Neural cell (in vitro differentiated cells): Measurements from ENCODE around the gene IL21R. TPM values are rescaled to one million over a fixed set of nuclear protein-coding genes. Genes with fewer than 3 reads are reported as not detected.

ENCODE experiments used
- H2AFZ ChIP-seq: fragments of 200-600, 300-800 bp; sonication (generic), shearing (Covaris generic); 2 replicates; pipeline ENCODE4 v1.6.0; 2014; ENCODE audit warnings: low read depth, mild to moderate bottlenecking, antibody characterized with exemption, low read length, moderate library complexity
- H3F3A ChIP-seq: fragments of 200-600 bp; shearing (Covaris generic); 2 replicates; pipeline ENCODE4 v1.6.1; 2016; ENCODE audit warnings: mild to moderate bottlenecking, moderate library complexity, mixed read lengths, antibody characterized with exemption, low read length; ENCODE audit not compliant: insufficient read depth, poor library complexity, severe bottlenecking
- H3K27ac ChIP-seq: fragments of 200-600, 300-800 bp; sonication (generic), shearing (Covaris generic); 2 replicates; pipeline ENCODE4 v1.5.1; 2014; ENCODE audit warnings: mild to moderate bottlenecking, low read length, moderate library complexity
- H3K27me3 ChIP-seq: fragments of 300-800, 200-600 bp; sonication (generic), shearing (Covaris generic); 2 replicates; pipeline ENCODE4 v1.6.0; 2014; ENCODE audit warnings: mild to moderate bottlenecking, low read depth, low read length, moderate library complexity; ENCODE audit not compliant: insufficient read depth
- H3K36me3 ChIP-seq: fragments of 300-800, 200-600 bp; sonication (generic), shearing (Covaris generic); 2 replicates; pipeline ENCODE4 v1.5.1; 2014; ENCODE audit warnings: mild to moderate bottlenecking, antibody characterized with exemption, low read length, moderate library complexity; ENCODE audit not compliant: insufficient read depth
- H3K4me2 ChIP-seq: fragments of 300-800, 200-600 bp; sonication (generic), shearing (Covaris generic); 2 replicates; pipeline ENCODE4 v1.6.0; 2014; ENCODE audit warnings: mild to moderate bottlenecking, low read length
- H3K4me3 ChIP-seq: fragments of 300-800, 200-600 bp; sonication (generic), shearing (Covaris generic); 2 replicates; pipeline ENCODE4 v1.5.1; 2014; ENCODE audit warnings: mild to moderate bottlenecking, low read length, moderate library complexity
- H3K79me2 ChIP-seq: fragments of 200-600 bp; shearing (Covaris generic); replicated peaks from 2 replicates; pipeline ENCODE4 v1.6.0; 2014; ENCODE audit warnings: mild to moderate bottlenecking, low read length, moderate library complexity; ENCODE audit not compliant: insufficient read depth
- H3K9ac ChIP-seq: fragments of 300-800, 200-600 bp; sonication (generic), shearing (Covaris generic); 2 replicates; pipeline ENCODE4 v1.6.1; 2016; ENCODE audit warnings: mild to moderate bottlenecking, low read length, mixed read lengths
- H3K9me2 ChIP-seq: fragments of 200-600 bp; shearing (Covaris generic); 2 replicates; pipeline ENCODE4 v1.6.1; 2016; ENCODE audit warnings: mild to moderate bottlenecking, low read length, mixed read lengths; ENCODE audit not compliant: insufficient read depth
- H3K9me3 ChIP-seq: fragments of 200-600, 300-800 bp; sonication (generic), shearing (Covaris generic); 2 replicates; pipeline ENCODE4 v1.6.1; 2016; ENCODE audit warnings: mild to moderate bottlenecking, mixed run types, low read length, moderate library complexity, mixed read lengths
- H4K20me1 ChIP-seq: fragments of 200-600 bp; shearing (Covaris generic); 2 replicates; pipeline ENCODE4 v1.6.1; 2016; ENCODE audit warnings: mild to moderate bottlenecking, mixed run types; ENCODE audit not compliant: insufficient read depth
- EP300 ChIP-seq: fragments of 450-650 bp; conservative IDR thresholded peaks from 2 replicates; pipeline ENCODE4 v1.6.1; 2014; ENCODE audit warnings: antibody characterized with exemption, mild to moderate bottlenecking, moderate library complexity; ENCODE audit not compliant: poor library complexity, severe bottlenecking
- EZH2 ChIP-seq: fragments of 200-600, 300-800 bp; shearing (Covaris generic), sonication (generic); IDR thresholded peaks from 2 replicates; pipeline ENCODE4 v1.6.1; 2014; ENCODE audit warnings: antibody characterized with exemption, low read length, borderline replicate concordance, mild to moderate bottlenecking; ENCODE audit not compliant: insufficient read depth, poor library complexity, severe bottlenecking
- MXI1 ChIP-seq: fragments of 450-650 bp; conservative IDR thresholded peaks from 2 replicates; pipeline ENCODE4 v1.6.1; 2014; ENCODE audit warnings: antibody characterized with exemption, mild to moderate bottlenecking; ENCODE audit not compliant: poor library complexity, severe bottlenecking
- POLR2AphosphoS5 ChIP-seq: IDR thresholded peaks from 2 replicates; pipeline ENCODE4 v1.6.1; 2012
- RAD21 ChIP-seq: fragments of 450-650 bp; conservative IDR thresholded peaks from 2 replicates; pipeline ENCODE4 v1.6.1; 2014; ENCODE audit warnings: antibody characterized with exemption, mild to moderate bottlenecking, moderate library complexity
- SMC3 ChIP-seq: fragments of 450-650 bp; conservative IDR thresholded peaks from 2 replicates; pipeline ENCODE4 v1.6.1; 2014; ENCODE audit warnings: antibody characterized with exemption, mild to moderate bottlenecking, moderate library complexity; ENCODE audit not compliant: poor library complexity
- TAF1 ChIP-seq: IDR thresholded peaks from 2 replicates; pipeline ENCODE4 v1.6.1; 2012; ENCODE audit warnings: low read depth
- polyA plus RNA-seq: library from polyadenylated mRNA; depleted of rRNA; stranded (reverse); fragments of >200 nt; gene quantifications from 2 replicates; pipeline ENCODE4 v1.2.3, GENCODE V29; 2014
- TF ChIP-seq, protein P1 (sequence below): fragments of 450-650 bp; IDR thresholded peaks from 2 replicates; pipeline ENCODE4 v1.5.1; 2014; ENCODE audit warnings: antibody characterized with exemption, mild to moderate bottlenecking, moderate library complexity; ENCODE audit not compliant: poor library complexity, severe bottlenecking
- TF ChIP-seq, protein P2 (sequence below): IDR thresholded peaks from 2 replicates; pipeline ENCODE4 v1.6.1; 2012; ENCODE audit warnings: borderline replicate concordance

The IL21R gene
- polyA plus RNA-seq, 1 donor from 2014 or later, result not detected

DNA sequence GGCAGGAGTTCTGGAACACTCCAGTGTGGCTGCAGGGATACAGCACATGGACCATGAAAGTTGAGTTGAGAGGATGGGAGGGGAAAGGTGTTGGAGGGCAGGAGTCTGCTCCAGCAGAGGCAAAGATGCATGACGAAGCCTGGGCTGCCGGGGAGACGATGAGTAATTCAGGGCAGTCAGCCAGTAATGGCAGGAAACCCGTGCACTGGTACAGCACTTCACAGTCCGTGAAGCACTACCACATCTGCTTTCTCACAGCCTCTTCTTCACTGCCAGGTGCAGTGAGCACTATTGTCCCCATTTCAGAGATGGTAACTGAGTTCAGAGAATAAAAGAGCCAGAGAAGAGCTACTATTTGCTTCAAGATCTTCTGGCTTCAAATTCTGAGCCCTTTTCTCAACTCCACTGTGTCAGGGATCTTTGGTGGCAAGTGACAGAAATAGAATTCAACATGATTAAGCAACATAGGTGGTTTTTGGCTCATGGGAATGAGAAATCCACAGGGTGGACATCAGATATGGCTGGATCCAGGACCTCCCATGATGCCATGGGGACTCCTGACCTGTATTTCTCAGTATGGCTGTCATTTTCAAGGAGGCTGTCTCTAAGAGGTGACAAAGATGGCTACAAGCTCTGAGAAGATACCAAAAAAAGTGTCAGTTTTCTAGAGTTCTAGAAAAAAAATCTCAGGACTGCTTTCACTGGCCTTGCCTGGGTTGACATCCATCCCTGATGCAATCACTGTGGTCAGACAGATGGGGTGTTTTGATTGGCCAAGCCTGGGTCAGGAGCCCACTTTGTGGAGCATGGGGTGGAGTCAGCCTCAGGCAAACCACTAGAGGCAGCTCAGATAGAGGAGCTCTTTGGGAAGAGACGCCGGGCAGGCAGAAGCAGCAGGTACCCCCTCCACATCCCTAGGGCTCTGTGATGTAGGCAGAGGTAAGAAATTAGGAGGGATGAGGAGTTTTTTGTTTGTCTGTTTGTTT is 24.7 kb downstream of the IL21R start:
- H3K9me3 ChIP-seq, result peaks cover 8% of the 10 kb centered on the region
- no peak overlapping the region for H2AFZ ChIP-seq
- no peaks in the 10 kb centered on the region for H3K36me3 ChIP-seq
- no peaks in the 10 kb centered on the region for H3K79me2 ChIP-seq
- no peak overlapping the region for H3K27ac ChIP-seq
- no peak overlapping the region for H3K4me2 ChIP-seq
- H3K4me3 ChIP-seq, result no peak overlapping the region
- no peaks in the 10 kb centered on the region for H3K27me3 ChIP-seq
- H4K20me1 ChIP-seq, result no peaks in the 10 kb centered on the region
- TF ChIP-seq POLR2AphosphoS5 (no peak), RAD21 (no peak), EZH2 (no peak), TAF1 (no peak), SMC3 (no peak), MXI1 (no peak), EP300 (no peak)
- TF ChIP-seq, protein P1, sequence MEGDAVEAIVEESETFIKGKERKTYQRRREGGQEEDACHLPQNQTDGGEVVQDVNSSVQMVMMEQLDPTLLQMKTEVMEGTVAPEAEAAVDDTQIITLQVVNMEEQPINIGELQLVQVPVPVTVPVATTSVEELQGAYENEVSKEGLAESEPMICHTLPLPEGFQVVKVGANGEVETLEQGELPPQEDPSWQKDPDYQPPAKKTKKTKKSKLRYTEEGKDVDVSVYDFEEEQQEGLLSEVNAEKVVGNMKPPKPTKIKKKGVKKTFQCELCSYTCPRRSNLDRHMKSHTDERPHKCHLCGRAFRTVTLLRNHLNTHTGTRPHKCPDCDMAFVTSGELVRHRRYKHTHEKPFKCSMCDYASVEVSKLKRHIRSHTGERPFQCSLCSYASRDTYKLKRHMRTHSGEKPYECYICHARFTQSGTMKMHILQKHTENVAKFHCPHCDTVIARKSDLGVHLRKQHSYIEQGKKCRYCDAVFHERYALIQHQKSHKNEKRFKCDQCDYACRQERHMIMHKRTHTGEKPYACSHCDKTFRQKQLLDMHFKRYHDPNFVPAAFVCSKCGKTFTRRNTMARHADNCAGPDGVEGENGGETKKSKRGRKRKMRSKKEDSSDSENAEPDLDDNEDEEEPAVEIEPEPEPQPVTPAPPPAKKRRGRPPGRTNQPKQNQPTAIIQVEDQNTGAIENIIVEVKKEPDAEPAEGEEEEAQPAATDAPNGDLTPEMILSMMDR, result no peak
- TF ChIP-seq, protein P2, sequence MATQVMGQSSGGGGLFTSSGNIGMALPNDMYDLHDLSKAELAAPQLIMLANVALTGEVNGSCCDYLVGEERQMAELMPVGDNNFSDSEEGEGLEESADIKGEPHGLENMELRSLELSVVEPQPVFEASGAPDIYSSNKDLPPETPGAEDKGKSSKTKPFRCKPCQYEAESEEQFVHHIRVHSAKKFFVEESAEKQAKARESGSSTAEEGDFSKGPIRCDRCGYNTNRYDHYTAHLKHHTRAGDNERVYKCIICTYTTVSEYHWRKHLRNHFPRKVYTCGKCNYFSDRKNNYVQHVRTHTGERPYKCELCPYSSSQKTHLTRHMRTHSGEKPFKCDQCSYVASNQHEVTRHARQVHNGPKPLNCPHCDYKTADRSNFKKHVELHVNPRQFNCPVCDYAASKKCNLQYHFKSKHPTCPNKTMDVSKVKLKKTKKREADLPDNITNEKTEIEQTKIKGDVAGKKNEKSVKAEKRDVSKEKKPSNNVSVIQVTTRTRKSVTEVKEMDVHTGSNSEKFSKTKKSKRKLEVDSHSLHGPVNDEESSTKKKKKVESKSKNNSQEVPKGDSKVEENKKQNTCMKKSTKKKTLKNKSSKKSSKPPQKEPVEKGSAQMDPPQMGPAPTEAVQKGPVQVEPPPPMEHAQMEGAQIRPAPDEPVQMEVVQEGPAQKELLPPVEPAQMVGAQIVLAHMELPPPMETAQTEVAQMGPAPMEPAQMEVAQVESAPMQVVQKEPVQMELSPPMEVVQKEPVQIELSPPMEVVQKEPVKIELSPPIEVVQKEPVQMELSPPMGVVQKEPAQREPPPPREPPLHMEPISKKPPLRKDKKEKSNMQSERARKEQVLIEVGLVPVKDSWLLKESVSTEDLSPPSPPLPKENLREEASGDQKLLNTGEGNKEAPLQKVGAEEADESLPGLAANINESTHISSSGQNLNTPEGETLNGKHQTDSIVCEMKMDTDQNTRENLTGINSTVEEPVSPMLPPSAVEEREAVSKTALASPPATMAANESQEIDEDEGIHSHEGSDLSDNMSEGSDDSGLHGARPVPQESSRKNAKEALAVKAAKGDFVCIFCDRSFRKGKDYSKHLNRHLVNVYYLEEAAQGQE, result no peak
- no peaks in the 10 kb centered on the region for H3F3A ChIP-seq
- H3K9me2 ChIP-seq, result no peaks in the 10 kb centered on the region
- H3K9ac ChIP-seq, result no peak overlapping the region

DNA sequence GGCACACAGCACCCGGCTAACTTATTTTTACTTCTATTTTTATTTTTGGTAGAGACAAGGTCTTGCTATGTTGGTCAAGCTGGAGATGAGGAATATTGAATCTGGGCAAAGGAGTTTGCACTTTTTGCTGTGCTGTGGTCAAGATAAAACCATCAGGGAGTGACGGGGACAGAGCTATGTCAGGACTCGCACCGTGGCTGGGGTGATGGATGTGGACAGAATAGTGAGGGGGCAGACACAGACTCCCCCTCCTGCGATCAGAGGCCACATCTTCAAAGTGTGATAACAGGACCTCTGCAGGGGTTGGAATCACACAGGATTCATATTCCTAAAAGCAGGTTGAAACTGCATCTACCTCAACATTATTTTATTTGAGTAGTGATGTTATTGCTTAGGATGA is 25.6 kb downstream of the IL21R start:
- Histone ChIP-seq H3K79me2 (no peaks in the 10 kb centered on the region), H3K9me3 (peaks cover 3% of the 10 kb centered on the region), H3K9me2 (no peaks in the 10 kb centered on the region), H3K27me3 (no peaks in the 10 kb centered on the region), H4K20me1 (no peaks in the 10 kb centered on the region), H3F3A (no peaks in the 10 kb centered on the region), H3K36me3 (no peaks in the 10 kb centered on the region), H2AFZ (no peak overlapping the region), H3K4me3 (no peak overlapping the region), H3K27ac (no peak overlapping the region), H3K4me2 (no peak overlapping the region), H3K9ac (no peak overlapping the region)
- TF ChIP-seq POLR2AphosphoS5 (no peak), EZH2 (no peak), MXI1 (no peak), RAD21 (no peak), SMC3 (no peak)
- TF ChIP-seq, protein P2, result no peak
